Measurements from ENCODE around the gene MEIOSIN.

- TF ChIP-seq CTCF (conservative IDR thresholded peaks at IDR 0.05) = no peak
- TF ChIP-seq EZH2 (IDR thresholded peaks at IDR 0.05; ENCODE audit: low read depth) = no peak
Observed at GRCh38 chr19:45772912-45773311, 39.7 kb downstream of the MEIOSIN start.

All from PC-9 (cell line).